Stomach (tissue), 9 donors: Measurements from ENCODE around the gene TRPM3. TPM values are rescaled to one million over a fixed set of nuclear protein-coding genes. Genes with fewer than 3 reads are reported as not detected.
A peak's percentile ranks its signal among the peaks of the same experiment; 100 is the strongest.

ENCODE experiments used
- DNase-seq, 2 donors: peaks; one replicate each; pipeline versions ENCODE4 v3.0.0 to v3.0.0-alpha.2; 2013 to 2019
- H3K27ac ChIP-seq, 5 donors: fragments of 200-600 bp in 4 of 5; sonication (generic) in 4 of 5; one replicate each; pipeline ENCODE4 v1.5.1; 2013 to 2019; ENCODE audit warnings: mild to moderate bottlenecking in 1 of 5, moderate library complexity in 1 of 5
- H3K27me3 ChIP-seq, 3 donors: fragments of 200-600 bp; sonication (generic); one replicate each; pipeline ENCODE4 v1.5.1; 2017 to 2019; ENCODE audit warnings: mixed run types in 1 of 3
- H3K36me3 ChIP-seq, 4 donors: fragments of 200-600 bp; sonication (generic); 1 replicate in 3 of 4; 2 replicates in 1 of 4; pipeline ENCODE4 v1.5.1; 2016 to 2019
- H3K4me1 ChIP-seq, 4 donors: fragments of 200-600 bp; sonication (generic); one replicate each; pipeline ENCODE4 v1.5.1; 2016 to 2019
- H3K4me3 ChIP-seq, 4 donors: fragments of 200-600 bp; sonication (generic) in 3 of 4; one replicate each; pipeline ENCODE4 v1.5.1; 2016 to 2019; ENCODE audit warnings: mild to moderate bottlenecking in 1 of 4
- H3K9me3 ChIP-seq, 4 donors: fragments of 200-600 bp; sonication (generic); one replicate each; pipeline ENCODE4 v1.5.1; 2016 to 2019
- CTCF ChIP-seq, 7 experiments: fragments of 450-650 bp in 4 of 7; fragments of 200-600 bp in 3 of 7; sonication (generic) in 3 of 7; IDR thresholded peaks; one replicate each; pipeline ENCODE4 v1.5.1; 2016 to 2019; ENCODE audit warnings: antibody characterized with exemption in 7 of 7, control low read depth in 2 of 7, mild to moderate bottlenecking in 1 of 7
- EP300 ChIP-seq: sonication (generic); formaldehyde crosslinking; IDR thresholded peaks from one replicate; pipeline ENCODE4 v1.6.1; 2017; ENCODE audit warnings: antibody characterized with exemption
- POLR2A ChIP-seq, 4 donors: fragments of 450-650 bp; IDR thresholded peaks; one replicate each; pipeline ENCODE4 v1.6.1; 2016; ENCODE audit warnings: antibody characterized with exemption in 4 of 4, control low read depth in 2 of 4, mild to moderate bottlenecking in 1 of 4, moderate library complexity in 1 of 4
- POLR2AphosphoS5 ChIP-seq, 3 donors: sonication (generic); formaldehyde crosslinking; IDR thresholded peaks; one replicate each; pipeline ENCODE4 v1.6.1; 2016; ENCODE audit warnings: antibody characterized with exemption in 3 of 3
- WGBS, 5 donors: extraction: QIAGEN DNeasy Blood & Tissue Kit in 3 of 5; methylation state at CpG; one replicate each; pipeline versions ENCODE4 v1.1.5 to v1.1.7; 2013 to 2018; 5-methylcytosine and 5-hydroxymethylcytosine counted together
- intact Hi-C: fragments of 100-400 bp; cut with DNase I; formaldehyde crosslinking; loops from one replicate; pipeline ENCODE4 v1.15.1; 2023; ENCODE audit warnings: low total_unique reads
- polyA plus RNA-seq, 3 donors: library from polyadenylated mRNA; stranded (reverse); fragments of 200-250 nt; gene quantifications; one replicate each; pipeline ENCODE4 v1.2.3, GENCODE V29; 2013
- total RNA-seq, 5 donors: library from RNA; depleted of rRNA; stranded (reverse); fragments of >200 nt; gene quantifications; one replicate each; pipeline versions ENCODE4 v1.1.0 to v1.2.3, GENCODE V29; 2014 to 2016
- donor health status: healthy with polysubstance abuse.
- donor health status: Bipolar disorder and iron deficiency.
- donor health status: healthy.

The TRPM3 gene
- total and polyA plus RNA-seq, 8 donors: 0.03 to 6.2 (median 1.5) TPM

GRCh38 chr9:70498866-70499265, 622.6 kb downstream of the TRPM3 start:
- no peak for DNase-seq
- TF ChIP-seq CTCF (IDR thresholded peaks at IDR 0.05) (no peak), POLR2AphosphoS5 (IDR thresholded peaks at IDR 0.05) (no peak), EP300 (no peak), POLR2A (IDR thresholded peaks at IDR 0.05) (no peak)
- Histone ChIP-seq H3K36me3 (no peaks in the 10 kb centered on the region), H3K4me3 (no peak overlapping the region), H3K9me3 (no peaks in the 10 kb centered on the region), H3K27ac (no peak overlapping the region), H3K4me1 (peaks cover 0 to 4% (median 0%) of the 10 kb centered on the region in 4 donors), H3K27me3 (no peaks in the 10 kb centered on the region)
- intact Hi-C loops: loop anchor here (10.0 kb wide), 1 partner anchor 144 kb away; no protein-coding TSS in a partner anchor
- WGBS, 5 donors: 99 to 100% (median 100%) methylated on average over 3 of the region's 3 CpGs

- Histone ChIP-seq H3K27me3 (no peaks in the 10 kb centered on the region), H3K9me3 (no peaks in the 10 kb centered on the region), H3K4me1 (peaks cover 0 to 22% (median 18%) of the 10 kb centered on the region in 4 donors), H3K4me3 (no peak overlapping the region), H3K36me3 (no peaks in the 10 kb centered on the region), H3K27ac (no peak overlapping the region)
- TF ChIP-seq POLR2AphosphoS5 (IDR thresholded peaks at IDR 0.05) (no peak), CTCF (IDR thresholded peaks at IDR 0.05) (no peak), EP300 (no peak), POLR2A (IDR thresholded peaks at IDR 0.05) (no peak)
- intact Hi-C loops: loop anchor here (10.0 kb wide), 1 partner anchor 141 kb away; no protein-coding TSS in a partner anchor
- 82 to 96% (median 84%) methylated on average over 2 of the region's 2 CpGs for WGBS, 5 donors
- no peak for DNase-seq
Observed at GRCh38 chr9:70496244-70496643, 625.2 kb downstream of the TRPM3 start.

GRCh38 chr9:70495514-70495913, 625.9 kb downstream of the TRPM3 start:
- intact Hi-C loops: loop anchor here (10.0 kb wide), 1 partner anchor 141 kb away; no protein-coding TSS in a partner anchor
- DNase-seq: no peak
- H3K36me3 ChIP-seq: no peaks in the 10 kb centered on the region
- TF ChIP-seq CTCF (IDR thresholded peaks at IDR 0.05): no peak
- TF ChIP-seq EP300: no peak
- TF ChIP-seq POLR2AphosphoS5 (IDR thresholded peaks at IDR 0.05): no peak
- TF ChIP-seq POLR2A (IDR thresholded peaks at IDR 0.05): no peak
- H3K27me3 ChIP-seq: no peaks in the 10 kb centered on the region
- WGBS, 5 donors: 89 to 97% (median 93%) methylated on average over 6 of the region's 6 CpGs
- H3K4me1 ChIP-seq: peaks cover 0 to 22% (median 18%) of the 10 kb centered on the region in 4 donors
- no peak overlapping the region for H3K4me3 ChIP-seq
- H3K27ac ChIP-seq: peak overlapping the region in 2 of 5 donors; percentile 8 to 14
- H3K9me3 ChIP-seq: no peaks in the 10 kb centered on the region

GRCh38 chr9:70494221-70494620, 627.2 kb downstream of the TRPM3 start:
- H3K27me3 ChIP-seq: no peaks in the 10 kb centered on the region
- H3K27ac ChIP-seq: peak overlapping the region in 3 of 5 donors; percentile 24 to 38 (median 38)
- intact Hi-C loops: loop anchor here (10.0 kb wide), 1 partner anchor 139 kb away; no protein-coding TSS in a partner anchor
- H3K36me3 ChIP-seq: no peaks in the 10 kb centered on the region
- H3K4me3 ChIP-seq: no peak overlapping the region
- 65 to 84% (median 80%) methylated on average over 5 of the region's 5 CpGs for WGBS, 5 donors
- peaks cover 0 to 24% (median 18%) of the 10 kb centered on the region in 4 donors for H3K4me1 ChIP-seq
- DNase-seq: peak in 1 of 2 donors; percentile 42
- no peaks in the 10 kb centered on the region for H3K9me3 ChIP-seq
- no peak for TF ChIP-seq EP300
- TF ChIP-seq POLR2AphosphoS5 (IDR thresholded peaks at IDR 0.05): peak in 1 of 3 donors; percentile 24
- TF ChIP-seq POLR2A (IDR thresholded peaks at IDR 0.05): no peak
- TF ChIP-seq CTCF (IDR thresholded peaks at IDR 0.05): no peak
